Esophagus (tissue), 2 donors: ENCODE results near the gene INHBE. TPM values are rescaled to one million over a fixed set of nuclear protein-coding genes. Genes with fewer than 3 reads are reported as not detected.

Experiments used
- H3K27ac ChIP-seq, 2 donors: one replicate each; pipeline ENCODE4 v1.5.1; 2013; ENCODE audit warnings: low read depth in 2 of 2, mild to moderate bottlenecking in 2 of 2, inconsistent platforms in 1 of 2, low read length in 1 of 2, moderate library complexity in 1 of 2
- H3K27me3 ChIP-seq, 2 donors: one replicate each; pipeline ENCODE4 v1.6.1; 2013; ENCODE audit warnings: low read length in 2 of 2, control low read depth in 1 of 2, mild to moderate bottlenecking in 1 of 2; ENCODE audit not compliant: insufficient read depth in 2 of 2, control insufficient read depth in 1 of 2
- H3K36me3 ChIP-seq, 2 donors: one replicate each; pipeline ENCODE4 v1.6.1; 2013; ENCODE audit warnings: low read length in 1 of 2; ENCODE audit not compliant: control insufficient read depth in 2 of 2, insufficient read depth in 2 of 2
- H3K4me1 ChIP-seq, 2 donors: one replicate each; pipeline ENCODE4 v1.6.1; 2013; ENCODE audit warnings: low read length in 1 of 2; ENCODE audit not compliant: control insufficient read depth in 2 of 2, insufficient read depth in 2 of 2
- H3K4me3 ChIP-seq, 2 donors: one replicate each; pipeline ENCODE4 v1.5.1; 2013; ENCODE audit warnings: low read length in 2 of 2, mild to moderate bottlenecking in 2 of 2, low read depth in 1 of 2, moderate library complexity in 1 of 2
- H3K9me3 ChIP-seq, 2 donors: one replicate each; pipeline ENCODE4 v1.6.1; 2013; ENCODE audit warnings: mild to moderate bottlenecking in 2 of 2, low read depth in 1 of 2, low read length in 1 of 2, moderate library complexity in 1 of 2; ENCODE audit not compliant: control insufficient read depth in 2 of 2, insufficient read depth in 1 of 2
- WGBS, 2 donors: extraction: QIAGEN DNeasy Blood & Tissue Kit; methylation state at CpG; one replicate each; pipeline ENCODE4 v1.1.7; 2013; 5-methylcytosine and 5-hydroxymethylcytosine counted together
- polyA plus RNA-seq, 2 donors: library from polyadenylated mRNA; stranded (reverse); fragments of 200-250 nt; gene quantifications; one replicate each; pipeline ENCODE4 v1.2.3, GENCODE V29; 2013
- donor health status: healthy with polysubstance abuse.
- donor health status: Bipolar disorder and iron deficiency.

INHBE gene
- polyA plus RNA-seq, 2 donors, result 0.01 TPM; not detected in 1

DNA sequence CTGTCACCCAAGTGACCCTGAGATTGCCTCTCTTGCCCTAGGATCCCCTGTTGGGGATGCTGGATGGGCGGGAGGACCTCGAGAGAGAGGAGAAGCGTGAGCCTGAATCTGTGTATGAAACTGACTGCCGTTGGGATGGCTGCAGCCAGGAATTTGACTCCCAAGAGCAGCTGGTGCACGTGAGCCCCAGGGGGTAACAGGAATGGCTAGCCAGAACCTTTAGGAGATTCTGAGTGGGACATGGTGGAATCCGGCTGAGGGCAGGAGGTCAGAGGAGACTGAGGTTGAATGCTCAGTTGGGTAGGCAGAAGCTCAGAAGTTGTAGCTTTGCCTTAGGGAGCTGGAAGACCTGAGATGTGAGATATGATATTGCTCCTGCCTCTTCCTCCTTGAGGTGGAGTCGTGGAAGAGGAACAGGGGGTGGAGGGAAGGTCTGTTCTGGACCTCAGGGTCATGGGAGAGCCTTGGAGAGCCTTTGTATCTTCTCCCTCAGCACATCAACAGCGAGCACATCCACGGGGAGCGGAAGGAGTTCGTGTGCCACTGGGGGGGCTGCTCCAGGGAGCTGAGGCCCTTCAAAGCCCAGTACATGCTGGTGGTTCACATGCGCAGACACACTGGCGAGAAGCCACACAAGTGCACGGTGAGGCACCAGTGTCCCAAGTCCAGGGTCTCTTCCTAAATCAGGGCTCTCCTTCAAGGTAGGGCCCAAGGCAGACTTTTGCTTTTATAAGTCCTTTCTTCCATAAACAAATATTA lies 10.8 kb downstream of the INHBE start:
- WGBS, 2 donors, result 78 to 80% methylated on average over 14 of the region's 14 CpGs
- no peaks in the 10 kb centered on the region for H3K27me3 ChIP-seq

DNA sequence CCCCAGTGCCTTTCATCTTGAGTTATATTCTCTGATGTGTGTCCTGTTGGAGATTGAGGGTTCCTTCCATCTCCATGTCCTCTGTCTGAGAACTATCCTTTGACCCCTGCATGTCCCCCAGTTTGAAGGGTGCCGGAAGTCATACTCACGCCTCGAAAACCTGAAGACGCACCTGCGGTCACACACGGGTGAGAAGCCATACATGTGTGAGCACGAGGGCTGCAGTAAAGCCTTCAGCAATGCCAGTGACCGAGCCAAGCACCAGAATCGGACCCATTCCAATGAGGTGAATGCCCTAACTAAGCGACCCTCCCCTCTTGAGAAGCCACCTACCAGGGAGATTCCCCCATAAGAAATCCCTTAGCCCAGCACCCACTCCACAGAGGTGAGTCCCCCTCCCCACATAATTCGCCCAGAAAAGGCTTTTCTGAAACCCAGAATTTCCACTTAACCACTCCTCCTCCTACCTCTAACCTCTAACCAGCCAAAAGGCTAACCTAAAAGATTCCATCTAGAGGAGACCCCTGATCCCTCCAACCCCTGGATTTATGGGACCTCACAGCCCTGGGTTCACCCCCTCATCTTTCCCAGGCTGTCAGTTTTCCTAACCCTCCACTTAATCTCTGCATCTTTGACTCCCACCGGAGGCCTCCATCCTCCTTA lies 12.2 kb downstream of the INHBE start:
- peaks cover 0 to 3% of the 10 kb centered on the region in 2 donors for H3K36me3 ChIP-seq
- no peaks in the 10 kb centered on the region for H3K4me1 ChIP-seq
- H3K27ac ChIP-seq, result no peak overlapping the region
- WGBS, 2 donors, result 86 to 89% methylated on average over 12 of the region's 12 CpGs
- no peak overlapping the region for H3K4me3 ChIP-seq
- no peaks in the 10 kb centered on the region for H3K9me3 ChIP-seq
- no peaks in the 10 kb centered on the region for H3K27me3 ChIP-seq

More for the DNA sequence above, 10.8 kb downstream of the INHBE start:
- Histone ChIP-seq H3K4me3 (no peak overlapping the region), H3K36me3 (peaks cover 0 to 3% of the 10 kb centered on the region in 2 donors), H3K4me1 (peaks cover 0 to 3% of the 10 kb centered on the region in 2 donors), H3K27ac (no peak overlapping the region), H3K9me3 (no peaks in the 10 kb centered on the region)

DNA sequence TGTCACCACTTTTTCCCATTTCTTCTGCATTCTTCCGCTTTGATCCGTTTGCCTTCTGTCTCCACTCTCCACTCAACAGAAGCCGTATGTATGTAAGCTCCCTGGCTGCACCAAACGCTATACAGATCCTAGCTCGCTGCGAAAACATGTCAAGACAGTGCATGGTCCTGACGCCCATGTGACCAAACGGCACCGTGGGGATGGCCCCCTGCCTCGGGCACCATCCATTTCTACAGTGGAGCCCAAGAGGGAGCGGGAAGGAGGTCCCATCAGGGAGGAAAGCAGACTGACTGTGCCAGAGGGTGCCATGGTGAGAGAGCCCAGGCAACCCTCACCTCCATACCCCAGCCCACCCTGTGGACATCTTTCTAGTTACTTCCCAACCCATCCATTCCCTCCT lies 12.8 kb downstream of the INHBE start:
- Histone ChIP-seq H3K9me3 (no peaks in the 10 kb centered on the region), H3K27ac (no peak overlapping the region), H3K4me1 (no peaks in the 10 kb centered on the region), H3K36me3 (peaks cover 0 to 3% of the 10 kb centered on the region in 2 donors), H3K27me3 (no peaks in the 10 kb centered on the region), H3K4me3 (no peak overlapping the region)
- WGBS, 2 donors, result 76 to 77% methylated on average over 11 of the region's 11 CpGs

DNA sequence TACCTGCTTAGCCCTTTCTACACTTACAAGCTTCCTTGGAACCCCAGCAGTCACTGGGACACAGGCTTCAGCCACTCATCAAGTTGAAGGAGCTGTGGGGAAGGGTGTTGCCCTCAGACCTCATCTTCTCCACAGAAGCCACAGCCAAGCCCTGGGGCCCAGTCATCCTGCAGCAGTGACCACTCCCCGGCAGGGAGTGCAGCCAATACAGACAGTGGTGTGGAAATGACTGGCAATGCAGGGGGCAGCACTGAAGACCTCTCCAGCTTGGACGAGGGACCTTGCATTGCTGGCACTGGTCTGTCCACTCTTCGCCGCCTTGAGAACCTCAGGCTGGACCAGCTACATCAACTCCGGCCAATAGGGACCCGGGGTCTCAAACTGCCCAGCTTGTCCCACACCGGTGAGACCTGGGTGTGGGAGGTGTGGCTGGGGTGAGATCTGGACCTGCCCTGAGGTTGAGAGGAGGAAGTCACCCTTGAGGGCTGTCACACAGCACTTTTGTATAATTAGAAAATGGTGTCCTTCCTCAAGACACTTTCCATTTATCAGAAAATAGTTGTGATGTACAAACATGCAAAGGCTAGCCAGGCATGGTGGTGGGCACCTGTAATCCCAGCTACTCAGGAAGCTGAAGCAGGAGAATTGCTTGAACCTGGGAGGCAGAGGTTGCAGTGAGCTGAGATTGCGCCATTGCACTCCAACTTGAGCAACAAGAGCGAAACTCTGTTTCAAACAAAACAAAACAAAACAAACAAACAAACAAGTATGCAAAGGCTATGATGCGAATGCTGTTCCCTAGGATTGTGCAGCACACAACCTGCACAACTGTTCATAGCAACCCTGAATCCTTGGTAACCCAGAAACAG lies 14.4 kb downstream of the INHBE start:
- no peaks in the 10 kb centered on the region for H3K9me3 ChIP-seq
- H3K4me1 ChIP-seq, result no peaks in the 10 kb centered on the region
- no peaks in the 10 kb centered on the region for H3K27me3 ChIP-seq
- WGBS, 2 donors, result 84 to 89% methylated on average over 10 of the region's 10 CpGs
- H3K36me3 ChIP-seq, result peaks cover 0 to 3% of the 10 kb centered on the region in 2 donors
- no peak overlapping the region for H3K4me3 ChIP-seq
- H3K27ac ChIP-seq, result no peak overlapping the region

DNA sequence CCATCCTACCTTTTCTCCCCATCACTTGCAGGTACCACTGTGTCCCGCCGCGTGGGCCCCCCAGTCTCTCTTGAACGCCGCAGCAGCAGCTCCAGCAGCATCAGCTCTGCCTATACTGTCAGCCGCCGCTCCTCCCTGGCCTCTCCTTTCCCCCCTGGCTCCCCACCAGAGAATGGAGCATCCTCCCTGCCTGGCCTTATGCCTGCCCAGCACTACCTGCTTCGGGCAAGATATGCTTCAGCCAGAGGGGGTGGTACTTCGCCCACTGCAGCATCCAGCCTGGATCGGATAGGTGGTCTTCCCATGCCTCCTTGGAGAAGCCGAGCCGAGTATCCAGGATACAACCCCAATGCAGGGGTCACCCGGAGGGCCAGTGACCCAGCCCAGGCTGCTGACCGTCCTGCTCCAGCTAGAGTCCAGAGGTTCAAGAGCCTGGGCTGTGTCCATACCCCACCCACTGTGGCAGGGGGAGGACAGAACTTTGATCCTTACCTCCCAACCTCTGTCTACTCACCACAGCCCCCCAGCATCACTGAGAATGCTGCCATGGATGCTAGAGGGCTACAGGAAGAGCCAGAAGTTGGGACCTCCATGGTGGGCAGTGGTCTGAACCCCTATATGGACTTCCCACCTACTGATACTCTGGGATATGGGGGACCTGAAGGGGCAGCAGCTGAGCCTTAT lies 15.3 kb downstream of the INHBE start:
- Histone ChIP-seq H3K27ac (no peak overlapping the region), H3K9me3 (no peaks in the 10 kb centered on the region), H3K4me3 (no peak overlapping the region), H3K27me3 (peaks cover 0 to 2% of the 10 kb centered on the region in 2 donors), H3K4me1 (peaks cover 0 to 7% of the 10 kb centered on the region in 2 donors), H3K36me3 (peaks cover 0 to 3% of the 10 kb centered on the region in 2 donors)
- 92 to 93% methylated on average over 14 of the region's 14 CpGs for WGBS, 2 donors

DNA sequence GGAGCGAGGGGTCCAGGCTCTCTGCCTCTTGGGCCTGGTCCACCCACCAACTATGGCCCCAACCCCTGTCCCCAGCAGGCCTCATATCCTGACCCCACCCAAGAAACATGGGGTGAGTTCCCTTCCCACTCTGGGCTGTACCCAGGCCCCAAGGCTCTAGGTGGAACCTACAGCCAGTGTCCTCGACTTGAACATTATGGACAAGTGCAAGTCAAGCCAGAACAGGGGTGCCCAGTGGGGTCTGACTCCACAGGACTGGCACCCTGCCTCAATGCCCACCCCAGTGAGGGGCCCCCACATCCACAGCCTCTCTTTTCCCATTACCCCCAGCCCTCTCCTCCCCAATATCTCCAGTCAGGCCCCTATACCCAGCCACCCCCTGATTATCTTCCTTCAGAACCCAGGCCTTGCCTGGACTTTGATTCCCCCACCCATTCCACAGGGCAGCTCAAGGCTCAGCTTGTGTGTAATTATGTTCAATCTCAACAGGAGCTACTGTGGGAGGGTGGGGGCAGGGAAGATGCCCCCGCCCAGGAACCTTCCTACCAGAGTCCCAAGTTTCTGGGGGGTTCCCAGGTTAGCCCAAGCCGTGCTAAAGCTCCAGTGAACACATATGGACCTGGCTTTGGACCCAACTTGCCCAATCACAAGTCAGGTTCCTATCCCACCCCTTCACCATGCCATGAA lies 16.0 kb downstream of the INHBE start:
- H3K4me3 ChIP-seq, result no peak overlapping the region
- H3K36me3 ChIP-seq, result peaks cover 0 to 3% of the 10 kb centered on the region in 2 donors
- no peak overlapping the region for H3K27ac ChIP-seq
- peaks cover 0 to 7% of the 10 kb centered on the region in 2 donors for H3K27me3 ChIP-seq
- no peaks in the 10 kb centered on the region for H3K9me3 ChIP-seq
- WGBS, 2 donors, result 75 to 83% methylated on average over 4 of the region's 4 CpGs
- peaks cover 3 to 14% of the 10 kb centered on the region in 2 donors for H3K4me1 ChIP-seq

DNA sequence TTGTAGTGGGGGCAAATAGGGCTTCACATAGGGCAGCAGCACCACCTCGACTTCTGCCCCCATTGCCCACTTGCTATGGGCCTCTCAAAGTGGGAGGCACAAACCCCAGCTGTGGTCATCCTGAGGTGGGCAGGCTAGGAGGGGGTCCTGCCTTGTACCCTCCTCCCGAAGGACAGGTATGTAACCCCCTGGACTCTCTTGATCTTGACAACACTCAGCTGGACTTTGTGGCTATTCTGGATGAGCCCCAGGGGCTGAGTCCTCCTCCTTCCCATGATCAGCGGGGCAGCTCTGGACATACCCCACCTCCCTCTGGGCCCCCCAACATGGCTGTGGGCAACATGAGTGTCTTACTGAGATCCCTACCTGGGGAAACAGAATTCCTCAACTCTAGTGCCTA lies 16.6 kb downstream of the INHBE start:
- Histone ChIP-seq H3K4me3 (no peak overlapping the region), H3K27me3 (peaks cover 0 to 9% of the 10 kb centered on the region in 2 donors), H3K4me1 (peaks cover 4 to 17% of the 10 kb centered on the region in 2 donors), H3K9me3 (no peaks in the 10 kb centered on the region), H3K27ac (no peak overlapping the region), H3K36me3 (peaks cover 0 to 3% of the 10 kb centered on the region in 2 donors)
- WGBS, 2 donors, result 82 to 91% methylated on average over 3 of the region's 3 CpGs

DNA sequence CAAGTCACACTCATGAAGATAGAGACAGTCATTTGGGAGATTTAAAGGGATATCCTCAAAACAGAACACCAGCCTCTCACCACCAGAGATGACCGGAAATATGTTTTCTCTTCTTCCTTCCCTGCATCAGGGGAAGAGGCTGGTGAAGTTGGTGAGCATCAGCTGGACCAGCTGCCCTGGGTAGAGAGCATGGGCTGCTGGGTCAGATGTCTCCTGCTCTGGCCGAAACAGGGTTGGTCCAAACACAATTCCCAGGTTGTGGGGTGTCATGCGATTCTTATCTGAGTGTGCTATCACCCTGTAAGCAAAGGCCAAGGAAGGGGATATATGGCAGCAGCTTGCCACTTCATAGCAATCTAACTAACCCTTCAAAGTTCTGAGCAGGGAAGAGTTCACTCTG lies 17.3 kb downstream of the INHBE start:
- 84 to 90% methylated on average over 3 of the region's 3 CpGs for WGBS, 2 donors
- peaks cover 0 to 9% of the 10 kb centered on the region in 2 donors for H3K27me3 ChIP-seq
- H3K27ac ChIP-seq, result no peak overlapping the region

More for the DNA sequence above, 17.3 kb downstream of the INHBE start:
- Histone ChIP-seq H3K9me3 (no peaks in the 10 kb centered on the region), H3K4me1 (peaks cover 4 to 17% of the 10 kb centered on the region in 2 donors), H3K4me3 (no peak overlapping the region), H3K36me3 (peaks cover 0 to 3% of the 10 kb centered on the region in 2 donors)
